Measurements from ENCODE around the gene CH25H.
A peak's percentile ranks its signal among the peaks of the same experiment; 100 is the strongest.

The CH25H gene

GRCh38 chr10:89209718-89210117 lies 2.6 kb upstream of the CH25H start:
- no peak for TF ChIP-seq CTCF (IDR thresholded peaks at IDR 0.05; ENCODE audit: low read depth, low read length)
- in situ Hi-C loops (cut with HindIII; ENCODE audit: low sequenced_read_pairs), result no loop called here
- H3K4me3 ChIP-seq (ENCODE audit: low read depth, low read length), result no peak overlapping the region
- DNase-seq (ENCODE audit: low read depth, low spot score), result no peak

GRCh38 chr10:89207801-89208551 lies 859 bp upstream of the CH25H start:
- peak; percentile 17 for DNase-seq (ENCODE audit: low read depth, low spot score)
- in situ Hi-C loops (cut with HindIII; ENCODE audit: low sequenced_read_pairs), result no loop called here
- H3K4me3 ChIP-seq (ENCODE audit: low read depth, low read length), result peak overlapping the region; percentile 39
- TF ChIP-seq CTCF (IDR thresholded peaks at IDR 0.05; ENCODE audit: low read depth, low read length), result no peak

GRCh38 chr10:89206402-89207180 lies 526 bp downstream of the CH25H start:
- no peak for DNase-seq (ENCODE audit: low read depth, low spot score)
- peak overlapping the region; percentile 39 for H3K4me3 ChIP-seq (ENCODE audit: low read depth, low read length)
- in situ Hi-C loops (cut with HindIII; ENCODE audit: low sequenced_read_pairs), result no loop called here
- TF ChIP-seq CTCF (IDR thresholded peaks at IDR 0.05; ENCODE audit: low read depth, low read length), result no peak

- no peak overlapping the region for H3K4me3 ChIP-seq (ENCODE audit: low read depth, low read length)
- no peak for TF ChIP-seq CTCF (IDR thresholded peaks at IDR 0.05; ENCODE audit: low read depth, low read length)
- in situ Hi-C loops (cut with HindIII; ENCODE audit: low sequenced_read_pairs), result no loop called here
- DNase-seq (ENCODE audit: low read depth, low spot score), result no peak
Measured at GRCh38 chr10:89204621-89205185, 2.4 kb downstream of the CH25H start.

- in situ Hi-C loops (cut with HindIII; ENCODE audit: low sequenced_read_pairs), result no loop called here
Measured at GRCh38 chr10:89203237-89203636, 3.9 kb downstream of the CH25H start.

More at GRCh38 chr10:89203237-89203636, 3.9 kb downstream of the CH25H start:
- TF ChIP-seq CTCF (IDR thresholded peaks at IDR 0.05; ENCODE audit: low read depth, low read length), result no peak
- H3K4me3 ChIP-seq (ENCODE audit: low read depth, low read length), result no peak overlapping the region
- no peak for DNase-seq (ENCODE audit: low read depth, low spot score)

All from astrocyte of the spinal cord (primary cell).